T47D (cell line): ENCODE data around the gene ZNF181.
"Not testable (repeated sequence)": the region's sequence is repeated elsewhere in the genome, so short reads cannot be mapped to it uniquely, and the experiment has no call there.

ENCODE experiments used
- DNase-seq, 2 experiments: peaks; one replicate each; pipeline versions ENCODE4 v3.0.0 to v3.0.0-alpha.2; 2011 to 2012; ENCODE audit warnings: low read depth in 1 of 2, low spot score in 1 of 2
- JUND ChIP-seq: IDR thresholded peaks from 2 replicates; pipeline ENCODE4 v1.6.1; 2012; ENCODE audit warnings: low read depth
- in situ Hi-C: cut with HindIII; loops from 2 replicates; pipeline ENCODE4 v1.10.0; 2016; ENCODE audit warnings: low sequenced_read_pairs, low pct_unique_long_range_greater_than_20kb

The ZNF181 gene

DNA sequence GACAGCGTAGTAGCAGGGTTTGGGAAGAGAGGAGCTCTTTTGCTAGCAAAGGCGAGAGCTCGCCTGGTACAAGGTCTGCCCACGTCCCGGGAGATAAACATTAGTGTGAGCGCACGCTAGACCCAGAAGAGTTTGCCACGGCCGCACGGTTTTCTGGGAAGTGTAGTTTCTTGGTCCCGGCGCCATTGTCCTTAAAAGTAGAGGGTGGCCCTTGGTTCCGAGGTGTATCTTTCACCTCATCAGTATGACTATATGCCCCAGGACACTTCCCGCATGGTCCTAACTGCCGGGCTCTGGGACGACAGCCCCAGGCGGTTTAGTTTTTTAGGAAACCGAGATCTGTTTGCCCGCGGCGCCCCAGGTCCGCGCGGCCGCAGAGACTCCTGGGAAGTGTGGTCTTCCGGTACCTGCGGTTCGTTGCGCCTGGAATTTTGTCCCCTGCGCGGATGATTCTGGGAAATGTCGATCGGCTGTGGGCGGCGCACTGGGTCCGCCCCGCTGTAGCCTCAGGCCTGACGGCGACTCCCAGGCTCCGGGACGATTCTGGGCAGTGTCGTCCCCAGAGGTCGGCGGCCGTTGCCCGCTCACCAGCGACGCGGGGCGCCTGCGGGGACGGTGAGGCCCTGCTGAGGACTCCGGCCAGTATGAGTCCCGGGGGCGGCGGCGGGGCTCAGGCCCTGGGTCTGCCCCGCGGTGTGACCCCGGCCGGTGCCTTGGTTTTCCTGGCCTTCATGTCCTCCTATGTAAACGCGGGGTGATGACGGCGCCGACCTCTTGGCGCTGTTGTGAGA is at the start of gene ZNF181:
ZNF181 (plus strand) TSS at position 498 of the 791 bp plus-strand sequence. CDS start 795 bp downstream, outside the sequence.
- no peak for TF ChIP-seq JUND
- peak; percentile 84 to 92 for DNase-seq
- in situ Hi-C loops, result no loop called here

DNA sequence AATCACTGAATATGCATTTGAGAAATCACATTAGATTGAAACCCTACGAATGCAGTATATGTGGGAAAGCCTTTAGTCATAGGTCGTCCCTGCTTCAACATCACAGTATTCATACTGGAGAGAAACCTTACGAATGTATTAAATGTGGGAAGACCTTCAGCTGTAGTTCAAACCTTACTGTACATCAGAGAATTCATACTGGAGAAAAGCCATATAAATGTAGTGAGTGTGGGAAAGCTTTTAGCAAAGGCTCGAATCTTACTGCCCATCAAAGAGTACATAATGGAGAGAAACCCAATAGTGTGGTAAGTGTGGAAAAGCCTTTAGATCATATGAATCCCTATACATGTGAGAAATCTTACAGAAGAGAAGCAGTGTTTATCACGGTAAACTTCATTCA is 48.8 kb upstream of the ZNF181 start:
- DNase-seq, in situ Hi-C loops: not testable (repeated sequence)

DNA sequence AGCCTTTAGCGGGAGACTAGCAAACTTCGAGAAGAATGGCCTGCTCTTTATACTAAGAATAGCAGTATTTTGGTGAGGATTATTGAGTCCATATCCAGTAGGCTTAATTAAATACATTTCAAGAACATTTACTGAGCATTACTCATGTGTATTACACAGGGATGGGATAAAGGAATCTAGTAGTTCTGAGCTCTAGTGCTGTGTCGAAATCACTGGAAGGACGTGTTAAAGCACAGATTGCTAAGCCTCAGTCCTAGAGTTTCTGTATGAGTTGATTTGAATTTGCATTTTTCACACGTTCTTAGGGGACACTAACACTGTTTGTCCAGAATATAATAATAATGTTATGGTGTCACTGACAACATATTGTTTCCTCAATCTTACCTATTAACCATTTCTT is 47.6 kb upstream of the ZNF181 start:
- TF ChIP-seq JUND, result no peak

DNA sequence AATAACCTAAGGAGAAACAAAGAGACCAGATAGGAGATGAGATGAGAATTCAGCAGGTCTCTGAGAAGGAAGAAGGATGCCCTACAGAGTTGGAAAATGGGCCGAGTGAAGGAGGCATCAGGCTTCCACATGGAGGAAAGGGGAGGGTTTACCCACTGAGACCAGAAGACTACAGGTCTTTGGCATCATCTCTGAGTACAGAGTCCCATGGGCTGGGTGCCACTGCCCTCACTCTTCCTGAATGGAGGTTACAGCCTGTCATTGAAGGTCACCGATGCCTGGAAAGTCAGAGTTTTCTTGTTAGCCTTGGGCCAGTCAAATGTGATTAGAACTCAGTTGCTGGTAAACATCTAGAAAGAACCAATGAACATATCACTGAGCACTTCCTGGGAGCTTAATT is 46.7 kb upstream of the ZNF181 start:
- no peak for TF ChIP-seq JUND
- in situ Hi-C loops, result no loop called here
- DNase-seq, result no peak

More for the DNA sequence above, 47.6 kb upstream of the ZNF181 start:
- DNase-seq, result no peak
- in situ Hi-C loops, result no loop called here

DNA sequence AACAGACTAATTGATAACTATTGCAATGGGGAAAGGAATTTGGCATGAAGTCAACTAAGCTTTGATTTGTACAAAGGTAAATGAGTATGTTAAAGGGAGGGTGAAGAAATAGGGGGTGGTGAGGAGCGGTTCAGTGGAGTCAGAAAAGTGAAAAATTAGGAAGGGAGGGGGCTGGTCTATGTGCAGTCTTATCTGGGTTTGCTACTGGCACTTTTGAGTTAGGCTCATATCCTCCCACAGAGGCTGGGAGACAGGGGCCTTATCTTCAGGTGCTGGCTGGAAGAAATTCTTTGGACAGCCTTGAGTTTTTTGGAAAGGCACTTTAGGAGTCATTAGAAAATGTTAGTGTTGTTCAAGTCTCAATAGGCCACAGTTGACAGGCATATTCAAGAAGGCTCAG is 45.5 kb upstream of the ZNF181 start:
- in situ Hi-C loops, result no loop called here
- no peak for DNase-seq
- no peak for TF ChIP-seq JUND

DNA sequence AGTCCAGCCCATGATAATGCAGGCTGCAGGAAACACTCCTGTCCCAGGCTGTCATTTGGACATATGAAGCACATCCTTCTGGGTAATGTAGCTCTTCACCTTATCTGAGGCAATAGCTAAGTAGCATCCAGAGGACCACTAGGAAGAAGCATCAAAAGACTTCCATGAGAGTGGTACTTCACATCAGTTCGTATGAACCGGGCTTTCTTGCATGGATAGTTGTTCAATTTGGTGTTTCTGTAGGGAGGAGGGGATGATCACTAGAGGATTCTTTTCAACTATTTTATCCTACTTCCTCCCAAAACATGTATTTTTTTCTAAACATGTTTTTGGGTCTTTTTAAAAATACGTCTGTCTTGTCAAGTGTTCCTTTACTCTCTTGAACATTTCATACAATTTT is 43.7 kb upstream of the ZNF181 start:
- in situ Hi-C loops, result no loop called here
- TF ChIP-seq JUND, result no peak
- DNase-seq, result no peak

DNA sequence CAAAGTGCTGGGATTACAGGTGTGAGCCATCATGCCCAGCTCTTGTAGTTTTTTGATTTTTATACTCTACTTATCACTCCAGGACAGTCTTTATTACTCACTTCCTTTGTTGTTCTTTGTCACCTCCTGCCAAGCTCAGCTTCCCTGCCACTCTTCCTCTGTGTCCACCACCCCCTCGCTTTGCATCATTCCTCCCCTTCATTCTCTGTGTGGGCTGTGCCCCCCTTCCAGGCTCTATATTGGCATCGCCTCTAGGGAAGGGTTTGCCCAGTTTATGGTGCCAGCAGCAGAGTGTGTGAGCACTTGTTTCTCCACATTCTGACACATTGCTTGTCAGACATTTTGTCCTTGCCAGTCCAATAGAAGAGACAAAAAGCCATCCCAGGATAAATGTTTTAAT is 41.5 kb upstream of the ZNF181 start:
- in situ Hi-C loops, result no loop called here
- no peak for TF ChIP-seq JUND
- no peak for DNase-seq

DNA sequence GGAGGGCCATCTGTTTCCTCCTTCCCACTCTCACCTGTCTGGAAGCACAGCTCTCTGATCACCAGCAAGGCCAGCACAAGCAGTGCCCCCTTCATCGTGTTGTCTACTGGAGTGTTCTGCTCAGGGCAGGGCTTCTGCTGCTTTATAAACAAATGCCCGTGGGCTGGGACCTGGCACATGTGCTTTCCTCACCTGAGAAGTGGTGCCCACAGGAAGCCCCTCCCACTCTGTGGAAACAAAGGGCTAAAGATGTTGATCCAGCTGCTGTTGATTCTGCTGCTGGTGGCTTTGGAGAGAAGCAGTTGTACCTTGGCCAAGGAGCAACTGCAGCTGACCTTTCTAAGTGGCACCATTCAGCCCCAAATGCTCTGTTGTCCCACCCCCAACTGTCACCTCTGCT is 26.4 kb upstream of the ZNF181 start:
- in situ Hi-C loops, result no loop called here
- no peak for TF ChIP-seq JUND
- no peak for DNase-seq

DNA sequence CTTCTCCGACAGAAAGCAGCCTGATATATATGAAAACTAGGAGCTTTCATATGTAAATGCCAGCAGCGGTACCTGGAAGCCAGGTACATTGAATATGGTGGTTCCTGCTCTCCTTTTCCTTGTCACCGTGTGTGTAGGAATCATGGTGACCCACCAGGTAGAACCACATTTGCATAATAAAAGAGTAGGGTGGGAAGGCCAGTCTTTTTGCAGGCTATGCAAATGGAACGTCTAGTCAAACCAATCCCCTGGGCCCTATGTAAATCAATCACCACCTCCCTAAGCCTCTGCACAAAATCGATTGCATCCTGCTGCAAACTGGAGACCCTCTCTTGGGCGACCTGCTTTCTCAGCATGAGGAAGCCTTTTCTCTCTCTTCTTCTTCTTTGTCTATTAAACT is 22.2 kb upstream of the ZNF181 start:
- DNase-seq, result no peak
- no peak for TF ChIP-seq JUND
- in situ Hi-C loops, result no loop called here

DNA sequence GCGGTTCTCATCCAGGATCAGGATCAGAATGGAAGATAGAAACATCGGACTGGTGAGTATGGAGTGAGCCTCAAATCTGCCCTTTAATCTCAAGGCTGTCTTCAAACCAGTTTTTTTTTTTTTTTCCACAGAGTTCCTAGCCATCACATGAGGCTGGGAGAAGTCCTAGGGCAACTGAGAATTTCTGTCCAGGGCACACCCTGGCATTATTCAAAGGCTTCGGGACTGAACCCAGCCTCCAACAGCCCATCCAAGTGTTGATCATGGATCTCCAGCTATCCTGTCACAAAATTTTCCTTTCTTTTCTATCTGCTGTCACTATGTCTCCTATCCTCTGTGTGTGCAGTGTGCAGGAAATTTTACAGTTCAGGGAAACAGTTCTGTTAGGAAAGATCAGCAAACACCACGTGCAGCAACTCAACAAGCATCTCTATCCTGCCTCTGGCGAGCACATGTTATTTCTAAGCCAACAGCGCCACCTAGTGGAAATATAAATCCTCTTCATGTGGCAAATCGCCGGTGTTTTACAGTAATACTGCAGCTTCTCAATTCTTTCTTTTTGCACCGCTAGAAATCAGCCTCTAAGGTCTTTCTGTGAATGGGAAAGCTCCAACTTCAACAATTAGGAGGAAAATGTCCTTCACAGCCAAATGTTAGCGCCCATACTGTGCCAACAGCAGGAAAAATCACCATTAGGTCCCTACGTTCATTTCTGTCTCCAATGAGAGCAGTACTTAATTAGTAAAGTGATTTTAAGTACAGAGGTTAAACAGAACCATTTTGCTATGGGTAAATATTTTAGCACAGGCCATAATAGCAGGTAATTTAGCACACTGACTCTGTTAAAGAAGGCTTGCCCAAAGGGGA is 21.4 kb upstream of the ZNF181 start:
- no peak for TF ChIP-seq JUND
- in situ Hi-C loops, result no loop called here
- DNase-seq, result peak; percentile 19 to 84

DNA sequence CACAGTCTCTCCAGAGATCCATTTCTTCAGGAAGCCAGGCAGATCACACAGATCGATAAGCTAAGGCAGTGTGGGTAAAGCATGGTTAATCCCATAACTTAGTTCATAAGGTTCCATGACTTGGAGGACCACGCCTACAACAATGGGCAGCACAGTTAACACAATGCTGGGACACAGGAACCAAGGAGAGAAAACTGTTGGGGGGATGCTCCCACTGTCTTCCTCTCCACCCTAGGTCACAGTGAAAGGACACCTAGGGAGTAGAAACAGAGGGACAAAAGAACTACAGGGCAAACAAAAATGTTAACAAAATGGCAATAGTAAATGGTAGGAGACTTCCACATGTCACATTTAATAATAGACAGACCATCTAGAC is 20.8 kb upstream of the ZNF181 start:
- TF ChIP-seq JUND, result no peak
- in situ Hi-C loops, result no loop called here
- no peak for DNase-seq

DNA sequence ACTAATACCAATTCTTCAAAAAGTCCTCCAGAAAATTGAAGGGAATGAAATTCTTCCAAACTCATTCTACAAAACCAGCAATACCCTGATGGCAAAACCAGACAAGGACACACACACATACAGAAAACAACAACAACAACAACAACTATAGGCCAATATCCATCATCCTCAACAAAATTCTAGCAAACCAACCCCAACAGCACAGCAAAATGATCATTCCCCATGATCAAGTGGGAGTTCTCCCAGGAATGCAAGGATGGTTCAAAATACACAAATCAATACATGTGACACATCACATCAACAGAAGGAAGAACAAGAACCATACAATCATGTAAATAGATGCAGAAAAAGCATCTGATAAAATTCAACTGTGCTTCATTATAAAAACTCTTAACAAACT is 18.7 kb upstream of the ZNF181 start:
- DNase-seq, result no peak
- no peak for TF ChIP-seq JUND
- in situ Hi-C loops, result no loop called here

DNA sequence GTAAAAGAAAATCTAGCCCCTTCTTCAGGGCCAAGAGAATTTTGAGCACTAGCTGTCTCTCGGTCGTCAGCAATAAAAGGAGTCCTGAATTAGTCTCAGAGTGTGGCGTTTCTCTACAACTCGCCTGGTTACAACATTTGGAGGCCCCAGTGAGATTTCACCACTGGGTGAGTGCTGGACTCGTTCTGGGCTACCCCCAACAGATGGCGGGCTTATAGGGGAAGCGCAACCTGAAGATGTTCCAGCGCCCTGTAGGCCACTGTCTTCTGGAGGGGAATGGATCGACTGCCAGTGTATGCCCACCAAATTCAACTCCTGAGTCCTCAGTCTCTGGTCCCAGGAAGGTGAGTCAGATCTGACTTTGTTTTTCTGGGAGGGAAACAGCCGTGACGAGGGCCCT is 11.7 kb upstream of the ZNF181 start:
- DNase-seq, result no peak
- no peak for TF ChIP-seq JUND
- in situ Hi-C loops, result no loop called here
